Astrocyte of the cerebellum (primary cell): ENCODE measurements around the gene STAG1.

ENCODE experiments used
- DNase-seq: peaks from one replicate; pipeline ENCODE4 v3.0.0-alpha.2; 2011; ENCODE audit warnings: low read depth
- H3K4me3 ChIP-seq: 2 replicates; pipeline ENCODE4 v1.5.1; 2011; ENCODE audit warnings: mild to moderate bottlenecking, low read depth, low read length, moderate library complexity
- in situ Hi-C: cut with HindIII; loops from 2 replicates; pipeline ENCODE4 v1.10.0; 2017; ENCODE audit warnings: low sequenced_read_pairs
- TF ChIP-seq, protein P1 (sequence below): IDR thresholded peaks from 2 replicates; pipeline ENCODE4 v1.5.1; 2012; ENCODE audit warnings: low read length, low read depth, moderate library complexity, mild to moderate bottlenecking; ENCODE audit errors: missing control alignments

STAG1 gene

GRCh38 chr3:136685882-136686281 is 66.3 kb downstream of the STAG1 start:
- in situ Hi-C loops = no loop called here
- TF ChIP-seq, protein P1, sequence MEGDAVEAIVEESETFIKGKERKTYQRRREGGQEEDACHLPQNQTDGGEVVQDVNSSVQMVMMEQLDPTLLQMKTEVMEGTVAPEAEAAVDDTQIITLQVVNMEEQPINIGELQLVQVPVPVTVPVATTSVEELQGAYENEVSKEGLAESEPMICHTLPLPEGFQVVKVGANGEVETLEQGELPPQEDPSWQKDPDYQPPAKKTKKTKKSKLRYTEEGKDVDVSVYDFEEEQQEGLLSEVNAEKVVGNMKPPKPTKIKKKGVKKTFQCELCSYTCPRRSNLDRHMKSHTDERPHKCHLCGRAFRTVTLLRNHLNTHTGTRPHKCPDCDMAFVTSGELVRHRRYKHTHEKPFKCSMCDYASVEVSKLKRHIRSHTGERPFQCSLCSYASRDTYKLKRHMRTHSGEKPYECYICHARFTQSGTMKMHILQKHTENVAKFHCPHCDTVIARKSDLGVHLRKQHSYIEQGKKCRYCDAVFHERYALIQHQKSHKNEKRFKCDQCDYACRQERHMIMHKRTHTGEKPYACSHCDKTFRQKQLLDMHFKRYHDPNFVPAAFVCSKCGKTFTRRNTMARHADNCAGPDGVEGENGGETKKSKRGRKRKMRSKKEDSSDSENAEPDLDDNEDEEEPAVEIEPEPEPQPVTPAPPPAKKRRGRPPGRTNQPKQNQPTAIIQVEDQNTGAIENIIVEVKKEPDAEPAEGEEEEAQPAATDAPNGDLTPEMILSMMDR = no peak
- no peak for DNase-seq
- H3K4me3 ChIP-seq = no peak overlapping the region

- no peak for DNase-seq
- H3K4me3 ChIP-seq = no peak overlapping the region
- in situ Hi-C loops = no loop called here
- TF ChIP-seq, protein P1 = no peak
Observed at GRCh38 chr3:136682740-136683312, 69.4 kb downstream of the STAG1 start.

- DNase-seq = peak; percentile 75
- no peak overlapping the region for H3K4me3 ChIP-seq
- in situ Hi-C loops = no loop called here
- TF ChIP-seq, protein P1 = no peak
Observed at GRCh38 chr3:136678981-136679380, 73.2 kb downstream of the STAG1 start.

- in situ Hi-C loops = no loop called here
- TF ChIP-seq, protein P1 = no peak
- H3K4me3 ChIP-seq = no peak overlapping the region
- no peak for DNase-seq
Observed at GRCh38 chr3:136676009-136676408, 76.2 kb downstream of the STAG1 start.

GRCh38 chr3:136675150-136675858 is 76.9 kb downstream of the STAG1 start:
- no peak for DNase-seq
- TF ChIP-seq, protein P1 = no peak
- in situ Hi-C loops = no loop called here
- H3K4me3 ChIP-seq = no peak overlapping the region

GRCh38 chr3:136672457-136672856 is 79.7 kb downstream of the STAG1 start:
- H3K4me3 ChIP-seq = no peak overlapping the region
- TF ChIP-seq, protein P1 = no peak
- in situ Hi-C loops = no loop called here

More at GRCh38 chr3:136672457-136672856, 79.7 kb downstream of the STAG1 start:
- DNase-seq = no peak
